Caco-2 (cell line): ENCODE data around the gene TGM5. TPM values are rescaled to one million over a fixed set of nuclear protein-coding genes. Genes with fewer than 3 reads are reported as not detected.

Source experiments
- BruUV-seq: library from RNA; stranded (reverse); fragments of 400-500 nt; replicated peaks from 2 replicates; lab custom pipeline; 2021; lab: Mats Ljungman, UMichigan
- CTCF ChIA-PET: fragments of 300-600 bp; sonication (Branson Sonifier 250); formaldehyde crosslinking; loops from one replicate; lab custom pipeline; 2022; ENCODE audit warnings: antibody characterized with exemption; lab: Charles Lee
- POLR2A ChIA-PET: fragments of 300-600 bp; sonication (Branson Sonifier 250); formaldehyde crosslinking; loops from one replicate; lab custom pipeline; 2022; ENCODE audit warnings: antibody characterized with exemption; lab: Charles Lee
- DNase-seq, 2 experiments: peaks; one replicate each; pipeline versions ENCODE4 v3.0.0 to v3.0.0-alpha.2; 2020 to 2022
- H3K27me3 ChIP-seq: replicated peaks from 2 replicates; pipeline ENCODE4 v1.6.0; 2011; ENCODE audit warnings: low read length; ENCODE audit not compliant: control insufficient read depth, insufficient read depth
- H3K36me3 ChIP-seq: 2 replicates; pipeline ENCODE4 v1.5.1; 2011; ENCODE audit warnings: low read length; ENCODE audit not compliant: control insufficient read depth, insufficient read depth
- H3K4me1 ChIP-seq: fragments of 250-450 bp; sonication (Bioruptor Pico); 2 replicates; pipeline ENCODE4 v1.5.1; 2020; ENCODE audit warnings: mild to moderate bottlenecking
- H3K4me3 ChIP-seq: 2 replicates; pipeline ENCODE4 v1.5.1; 2011; ENCODE audit warnings: low read depth, mild to moderate bottlenecking, control low read depth, low read length
- H3K9me3 ChIP-seq: fragments of 250-450 bp; sonication (Bioruptor Pico); 2 replicates; pipeline ENCODE4 v1.5.1; 2020; ENCODE audit warnings: mild to moderate bottlenecking, moderate library complexity
- H3K27ac Mint-ChIP-seq: one replicate; pipeline ENCODE4 v1.8.0; 2022; ENCODE audit warnings: mixed read lengths; ENCODE audit not compliant: unreplicated experiment
- H3K27me3 Mint-ChIP-seq: one replicate; pipeline ENCODE4 v1.8.0; 2022; ENCODE audit warnings: mixed read lengths; ENCODE audit not compliant: insufficient read depth, unreplicated experiment
- H3K36me3 Mint-ChIP-seq: one replicate; pipeline ENCODE4 v1.8.0; 2022; ENCODE audit warnings: mild to moderate bottlenecking, mixed read lengths; ENCODE audit not compliant: insufficient read depth, unreplicated experiment
- H3K4me1 Mint-ChIP-seq: one replicate; pipeline ENCODE4 v1.8.0; 2022; ENCODE audit warnings: low read depth, mixed read lengths; ENCODE audit not compliant: unreplicated experiment
- H3K4me3 Mint-ChIP-seq: one replicate; pipeline ENCODE4 v1.8.0; 2022; ENCODE audit warnings: mild to moderate bottlenecking, moderate library complexity, mixed read lengths; ENCODE audit not compliant: unreplicated experiment
- H3K9me3 Mint-ChIP-seq: one replicate; pipeline ENCODE4 v1.8.0; 2022; ENCODE audit warnings: mixed read lengths; ENCODE audit not compliant: unreplicated experiment
- CTCF ChIP-seq, 2 experiments: fragments of 200-600 bp in 1 of 2; IDR thresholded peaks; 1 replicate in 1 of 2; 2 replicates in 1 of 2; pipeline versions ENCODE4 v1.5.1 to v1.8.0; 2011 to 2022; ENCODE audit warnings: antibody characterized with exemption in 1 of 2, control low read depth in 1 of 2, inconsistent platforms in 1 of 2, low read depth in 1 of 2, low read length in 1 of 2, mild to moderate bottlenecking in 1 of 2, moderate library complexity in 1 of 2; ENCODE audit not compliant: insufficient read depth in 1 of 2, severe bottlenecking in 1 of 2, unreplicated experiment in 1 of 2
- intact Hi-C: fragments of 100-400 bp; cut with micrococcal nuclease; formaldehyde crosslinking; loops from one replicate; pipeline ENCODE4 v1.10.0; 2022; ENCODE audit not compliant: unreplicated experiment
- total RNA-seq: library from RNA; stranded (reverse); gene quantifications from 2 replicates; pipeline ENCODE4 v1.2.3, GENCODE V29; 2022

The TGM5 gene
- total RNA-seq, 1 experiment from 2014 or later = not detected

GRCh38 chr15:43253431-43254403 is 13.0 kb downstream of the TGM5 start:
- no peak overlapping the region for H3K4me3 Mint-ChIP-seq
- intact Hi-C loops = no loop called here
- Histone ChIP-seq H3K4me1 (no peaks in the 10 kb centered on the region), H3K9me3 (no peaks in the 10 kb centered on the region), H3K36me3 (no peaks in the 10 kb centered on the region), H3K4me3 (no peak overlapping the region), H3K27me3 (no peaks in the 10 kb centered on the region)
- no peak for TF ChIP-seq CTCF (IDR thresholded peaks at IDR 0.05; ENCODE audit: insufficient read depth in 1 of 2, low read depth in 1 of 2, low read length in 1 of 2, severe bottlenecking in 1 of 2, unreplicated experiment in 1 of 2)
- DNase-seq = no peak
- no peaks in the 10 kb centered on the region for H3K9me3 Mint-ChIP-seq
- no peak overlapping the region for H3K27ac Mint-ChIP-seq
- no peaks in the 10 kb centered on the region for H3K36me3 Mint-ChIP-seq
- CTCF ChIA-PET = interaction anchor here (0.7 kb wide), 1 partner anchor 28 kb away, joined by 4 read pairs; no protein-coding TSS in a partner anchor
- no TSS peak for BruUV-seq
- H3K4me1 Mint-ChIP-seq = no peaks in the 10 kb centered on the region
- POLR2A ChIA-PET = no interaction called here
- peaks cover 9% of the 10 kb centered on the region for H3K27me3 Mint-ChIP-seq

DNA sequence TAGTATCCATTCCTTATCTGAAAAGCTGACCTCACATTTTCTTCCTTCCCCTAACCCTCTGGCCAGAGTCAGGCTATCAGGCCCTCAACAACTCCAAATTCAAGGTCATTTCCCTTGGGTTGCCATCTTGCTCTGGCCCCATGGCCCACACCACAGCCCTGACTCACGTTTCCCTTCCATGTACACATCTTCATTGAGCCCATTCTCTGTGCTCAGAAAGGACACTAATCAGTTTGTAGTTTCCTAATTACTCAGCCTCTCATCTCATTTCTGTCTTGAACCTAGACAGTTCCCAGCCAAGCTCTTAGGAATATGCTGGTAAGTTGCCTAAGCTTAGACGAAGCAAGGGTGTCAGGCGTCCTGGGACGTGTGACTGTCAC is 14.9 kb downstream of the TGM5 start:
- Mint-ChIP-seq H3K36me3 (no peaks in the 10 kb centered on the region), H3K27ac (no peak overlapping the region), H3K4me1 (no peaks in the 10 kb centered on the region), H3K4me3 (no peak overlapping the region), H3K9me3 (no peaks in the 10 kb centered on the region), H3K27me3 (peaks cover 12% of the 10 kb centered on the region)
- H3K4me1 ChIP-seq = no peaks in the 10 kb centered on the region
- no TSS peak for BruUV-seq
- TF ChIP-seq CTCF (IDR thresholded peaks at IDR 0.05; ENCODE audit: insufficient read depth in 1 of 2, low read depth in 1 of 2, low read length in 1 of 2, severe bottlenecking in 1 of 2, unreplicated experiment in 1 of 2) = no peak
- intact Hi-C loops = no loop called here
- H3K27me3 ChIP-seq = no peaks in the 10 kb centered on the region
- H3K4me3 ChIP-seq = no peak overlapping the region
- H3K9me3 ChIP-seq = no peaks in the 10 kb centered on the region
- POLR2A ChIA-PET = no interaction called here
- H3K36me3 ChIP-seq = no peaks in the 10 kb centered on the region
- CTCF ChIA-PET = interaction anchor here (0.6 kb wide), 1 partner anchor 795 kb away, joined by 3 read pairs; no protein-coding TSS in a partner anchor
- no peak for DNase-seq

DNA sequence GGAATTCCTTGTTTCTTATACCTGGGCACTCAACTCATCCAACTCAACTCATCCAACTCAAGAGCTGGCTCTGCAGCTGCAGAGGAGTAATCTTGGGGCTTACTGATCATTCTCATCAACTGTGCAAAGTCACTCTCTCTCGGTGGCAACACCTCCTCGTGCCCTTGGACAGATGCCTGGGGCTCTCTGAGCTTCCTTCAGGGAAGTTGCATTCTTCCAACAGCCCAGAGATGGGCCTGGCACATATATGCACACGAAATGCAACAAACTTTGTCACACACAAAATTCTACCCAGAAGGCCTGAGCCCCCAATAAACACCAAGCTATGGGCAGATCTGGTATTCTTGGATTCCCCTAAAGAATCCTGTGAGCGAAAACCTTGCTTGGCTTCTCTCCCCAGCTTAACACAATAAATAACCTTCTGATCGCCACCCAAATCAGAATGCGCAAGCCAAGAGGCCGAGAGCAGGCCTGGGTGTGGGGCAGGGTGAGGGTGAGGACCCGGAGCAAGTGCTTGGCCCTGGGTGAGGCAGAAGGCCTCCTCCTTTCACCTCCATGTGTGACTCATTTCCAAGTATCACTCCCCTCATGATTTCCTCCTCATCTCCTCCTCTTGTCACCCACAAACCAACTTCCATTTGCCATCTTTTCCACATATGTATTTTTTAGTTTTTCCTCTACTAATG is 15.4 kb downstream of the TGM5 start:
- Mint-ChIP-seq H3K4me3 (no peak overlapping the region), H3K36me3 (no peaks in the 10 kb centered on the region), H3K4me1 (no peaks in the 10 kb centered on the region), H3K27ac (no peak overlapping the region), H3K9me3 (no peaks in the 10 kb centered on the region), H3K27me3 (peaks cover 15% of the 10 kb centered on the region)
- no peaks in the 10 kb centered on the region for H3K27me3 ChIP-seq
- no peaks in the 10 kb centered on the region for H3K4me1 ChIP-seq
- DNase-seq = no peak
- H3K36me3 ChIP-seq = no peaks in the 10 kb centered on the region
- intact Hi-C loops = no loop called here
- no peak for TF ChIP-seq CTCF (IDR thresholded peaks at IDR 0.05; ENCODE audit: insufficient read depth in 1 of 2, low read depth in 1 of 2, low read length in 1 of 2, severe bottlenecking in 1 of 2, unreplicated experiment in 1 of 2)
- CTCF ChIA-PET = interaction anchor here (0.6 to 0.8 kb wide), 2 partner anchors 34 to 795 kb away, joined by 3 to 4 read pairs; no protein-coding TSS in a partner anchor
- POLR2A ChIA-PET = no interaction called here
- no peak overlapping the region for H3K4me3 ChIP-seq
- no TSS peak for BruUV-seq
- no peaks in the 10 kb centered on the region for H3K9me3 ChIP-seq
